ENCODE data around the gene PLCH2. TPM values are rescaled to one million over a fixed set of nuclear protein-coding genes. Genes with fewer than 3 reads are reported as not detected.

The PLCH2 gene
- total and polyA plus RNA-seq, 9 of the 15 experiments (the other 6 are each of a cell fraction or from before 2014, with no cell fraction given) = 0.16 TPM; not detected in 8

DNA sequence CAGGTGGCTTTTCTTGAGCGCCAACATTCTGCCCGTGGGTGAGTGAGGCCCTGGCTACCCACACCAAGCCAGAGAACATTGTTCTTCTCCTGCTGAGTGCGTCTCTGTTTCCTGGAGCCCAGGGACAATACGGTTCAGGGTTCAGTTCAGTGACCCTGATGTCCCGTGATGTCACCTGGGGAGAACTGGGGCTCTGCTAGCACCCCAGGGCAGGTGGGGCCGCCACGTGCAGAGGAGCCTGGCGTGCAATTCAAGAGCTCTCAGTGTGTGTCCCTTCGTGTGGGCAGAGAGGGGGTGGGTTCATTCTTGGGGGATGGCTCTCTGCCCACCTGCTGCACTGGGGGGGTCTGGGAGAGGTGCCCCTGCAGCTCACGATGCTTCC is 45.5 kb upstream of the PLCH2 start:
- Histone ChIP-seq H4K20me1 (replicated peaks; ENCODE audit: control insufficient read depth, insufficient read depth, low read length) (no peaks in the 10 kb centered on the region), H3K9me3 (replicated peaks; ENCODE audit: control insufficient read depth, insufficient read depth, low read depth, low read length) (0 out of 2 replicates have a peak, but pooled peaks cover 5% of the 10 kb centered on the region), H3K79me2 (ENCODE audit: control insufficient read depth, insufficient read depth, low read length) (no peaks in the 10 kb centered on the region), H3K9ac (ENCODE audit: insufficient read depth in 1 of 2, low read depth in 2 of 2, low read length in 2 of 2) (no peak overlapping the region), H3K4me1 (replicated peaks in 1 of 2; ENCODE audit: control insufficient read depth in 2 of 2, insufficient read depth in 2 of 2, low read length in 2 of 2) (peaks cover 0 to 42% of the 10 kb centered on the region in 2 experiments; a peak in 2 of 5 replicates), H3K9me1 (ENCODE audit: control insufficient read depth, insufficient read depth, low read length) (no peaks in the 10 kb centered on the region), H3K4me3 (no peak overlapping the region), H3K27ac (ENCODE audit: extremely low read depth, low read depth, low read length) (no peak overlapping the region), H2AFZ (ENCODE audit: low read depth, low read length) (no peak overlapping the region), H3K36me3 (ENCODE audit: control insufficient read depth, insufficient read depth, low read length) (no peaks in the 10 kb centered on the region), H3K27me3 (ENCODE audit: control insufficient read depth in 2 of 2, insufficient read depth in 2 of 2, low read length in 2 of 2) (peaks cover 22 to 80% of the 10 kb centered on the region in 2 experiments; a peak in 4 of 5 replicates), H3K4me2 (ENCODE audit: insufficient read depth, low read length) (no peak overlapping the region)
- no TSS peak for BruUV-seq (replicated peaks)
- in situ Hi-C loops (cut with MboI) = no loop called here
- TF ChIP-seq SETDB1 (IDR thresholded peaks at IDR 0.05; ENCODE audit: low read length) (no peak), HNRNPUL1 (IDR thresholded peaks at IDR 0.05; ENCODE audit: low read length) (no peak), POLR3G (IDR thresholded peaks at IDR 0.05; ENCODE audit: extremely low read depth, insufficient read length, insufficient replicate concordance) (no peak), JUN (IDR thresholded peaks at IDR 0.05; ENCODE audit: borderline replicate concordance, low read depth, low read length) (no peak), JUN (CRISPR knock-in tag; IDR thresholded peaks at IDR 0.05; ENCODE audit: borderline replicate concordance) (no peak), ELF1 (tag; IDR thresholded peaks at IDR 0.05) (no peak)
- FAIRE-seq (no peak), ATAC-seq (no peak), DNase-seq (ENCODE audit: extremely low read depth in 1 of 4, low spot score in 3 of 4) (no peak)
- ChIA-PET CTCF (ENCODE audit: low intra/inter-chr PET ratio) (no interaction called here), POLR2A (interaction anchor here (0.6 to 1.7 kb wide), 2 partner anchors 10 to 112 kb away, joined by 3 to 8 read pairs; no protein-coding TSS in a partner anchor)
- 2% methylated on average over 10 of the region's 10 CpGs for WGBS (ENCODE audit: insufficient coverage, low coverage, missing lambda C conversion rate)
- intact Hi-C loops (cut with micrococcal nuclease) = no loop called here

DNA sequence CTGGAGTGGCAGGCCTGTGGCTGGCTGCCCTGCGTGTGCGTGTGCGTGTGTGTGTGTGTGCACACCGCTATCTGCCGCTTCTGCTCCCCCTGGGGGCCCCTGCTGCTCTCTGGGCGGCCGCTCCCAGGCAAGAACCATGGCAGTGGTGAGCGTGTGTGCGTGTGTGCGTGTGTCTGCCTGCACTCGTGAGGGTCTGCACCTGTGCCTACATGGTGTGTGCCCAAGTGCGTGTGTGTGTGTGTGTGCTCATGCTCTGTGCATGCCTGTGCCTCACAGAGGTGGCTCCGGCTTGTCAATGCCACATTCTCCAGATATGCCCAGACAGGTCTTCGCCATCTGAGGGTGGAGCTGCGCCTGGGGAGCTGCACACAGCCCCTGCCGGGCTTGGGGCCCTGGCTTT is 45.0 kb upstream of the PLCH2 start:
- Histone ChIP-seq H3K27me3 (ENCODE audit: control insufficient read depth in 2 of 2, insufficient read depth in 2 of 2, low read length in 2 of 2) (peaks cover 20 to 75% of the 10 kb centered on the region in 2 experiments; a peak in 4 of 5 replicates), H3K27ac (ENCODE audit: extremely low read depth, low read depth, low read length) (no peak overlapping the region), H3K4me1 (replicated peaks in 1 of 2; ENCODE audit: control insufficient read depth in 2 of 2, insufficient read depth in 2 of 2, low read length in 2 of 2) (peaks cover 0 to 42% of the 10 kb centered on the region in 2 experiments; a peak in 2 of 5 replicates), H3K9me1 (ENCODE audit: control insufficient read depth, insufficient read depth, low read length) (no peaks in the 10 kb centered on the region), H3K79me2 (ENCODE audit: control insufficient read depth, insufficient read depth, low read length) (no peaks in the 10 kb centered on the region), H3K36me3 (ENCODE audit: control insufficient read depth, insufficient read depth, low read length) (no peaks in the 10 kb centered on the region), H4K20me1 (replicated peaks; ENCODE audit: control insufficient read depth, insufficient read depth, low read length) (no peaks in the 10 kb centered on the region), H3K9me3 (replicated peaks; ENCODE audit: control insufficient read depth, insufficient read depth, low read depth, low read length) (0 out of 2 replicates have a peak, but pooled peaks cover 5% of the 10 kb centered on the region), H3K4me2 (ENCODE audit: insufficient read depth, low read length) (no peak overlapping the region), H2AFZ (ENCODE audit: low read depth, low read length) (no peak overlapping the region), H3K9ac (ENCODE audit: insufficient read depth in 1 of 2, low read depth in 2 of 2, low read length in 2 of 2) (no peak overlapping the region), H3K4me3 (no peak overlapping the region)
- no TSS peak for BruUV-seq (replicated peaks)
- POLR2A ChIA-PET = interaction anchor here (0.6 to 1.7 kb wide), 2 partner anchors 10 to 112 kb away, joined by 3 to 8 read pairs; no protein-coding TSS in a partner anchor
- DNase-seq (ENCODE audit: extremely low read depth in 1 of 4, low spot score in 3 of 4) (no peak), FAIRE-seq (no peak), ATAC-seq (no peak)
- in situ Hi-C loops (cut with MboI) = no loop called here
- CTCF ChIA-PET (ENCODE audit: low intra/inter-chr PET ratio) = no interaction called here
- intact Hi-C loops (cut with micrococcal nuclease) = no loop called here
- WGBS (ENCODE audit: insufficient coverage, low coverage, missing lambda C conversion rate) = 1% methylated on average over 16 of the region's 16 CpGs
- no peak for TF ChIP-seq ZBTB1 (CRISPR knock-in tag; IDR thresholded peaks at IDR 0.05; ENCODE audit: borderline replicate concordance, low read depth)
- no peak for TF ChIP-seq SMAD1 (IDR thresholded peaks at IDR 0.05; ENCODE audit: low read depth, low read length, partially characterized antibody)
- TF ChIP-seq ZNF445 (CRISPR knock-in tag; IDR thresholded peaks at IDR 0.05; ENCODE audit: low read depth) = no peak
- TF ChIP-seq ZKSCAN1 (IDR thresholded peaks at IDR 0.05; ENCODE audit: low read depth, low read length) = no peak
